Measurements from ENCODE around the gene TKFC.

- no peak for TF ChIP-seq CTCF (conservative IDR thresholded peaks at IDR 0.05)
- TF ChIP-seq EZH2 (IDR thresholded peaks at IDR 0.05; ENCODE audit: low read depth), result no peak
These were observed 17.3 kb downstream of the TKFC start for GRCh38 chr11:61350336-61350735.

Measured in PC-9 (cell line).